Fibroblast of skin of right biceps (primary cell): ENCODE results near the gene SLAMF9.

Experiments
- DNase-seq: peaks from one replicate; pipeline ENCODE4 v3.0.0-alpha.2; 2013

The SLAMF9 gene

DNA sequence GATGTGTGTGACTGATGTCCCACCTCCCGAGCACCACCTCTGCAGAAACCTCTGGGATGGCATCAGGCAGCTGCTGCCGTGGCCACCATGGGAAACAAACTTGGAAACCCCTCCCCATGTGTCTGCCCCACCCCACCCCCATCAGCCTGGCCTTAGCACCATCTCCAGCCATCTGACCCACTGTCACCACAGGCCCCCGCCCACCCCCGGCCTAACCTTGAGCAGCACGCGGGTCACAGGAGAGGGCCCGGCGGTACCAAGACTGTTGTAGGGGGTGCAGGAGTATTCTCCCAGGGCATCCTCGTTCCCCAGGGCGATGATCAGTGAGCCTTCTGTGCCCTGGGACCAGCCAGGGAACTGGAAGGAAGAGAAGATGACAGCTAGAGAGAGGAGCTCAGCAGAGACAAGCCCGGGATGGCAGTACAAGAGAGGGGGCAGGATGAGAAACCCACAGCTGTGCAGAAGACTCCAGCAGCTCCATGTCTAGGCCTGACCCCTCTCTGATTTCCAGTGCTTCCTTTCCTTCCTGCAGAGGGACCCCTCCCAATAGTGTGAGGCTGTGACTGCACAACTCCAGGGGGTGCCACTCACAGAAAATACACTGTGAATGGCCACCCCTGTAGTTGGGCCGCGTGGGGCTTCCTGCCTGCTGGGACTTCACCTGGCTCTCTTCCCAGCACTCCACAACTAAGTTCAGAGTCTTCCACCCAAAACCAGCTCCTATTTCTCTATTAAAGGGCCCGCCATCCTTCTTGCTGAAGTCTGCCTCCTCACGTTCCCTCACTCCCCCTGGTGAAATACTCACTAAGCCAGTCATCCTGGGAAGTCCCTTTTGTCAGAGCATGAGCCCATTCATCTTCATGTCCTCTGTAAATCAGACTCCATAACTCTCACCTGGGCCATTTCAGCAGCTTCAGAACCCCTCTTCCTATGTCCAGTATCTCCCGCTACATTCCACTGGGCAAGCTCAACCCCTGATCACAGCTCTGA is 21.4 kb downstream of the SLAMF9 start:
- DNase-seq = no peak

DNA sequence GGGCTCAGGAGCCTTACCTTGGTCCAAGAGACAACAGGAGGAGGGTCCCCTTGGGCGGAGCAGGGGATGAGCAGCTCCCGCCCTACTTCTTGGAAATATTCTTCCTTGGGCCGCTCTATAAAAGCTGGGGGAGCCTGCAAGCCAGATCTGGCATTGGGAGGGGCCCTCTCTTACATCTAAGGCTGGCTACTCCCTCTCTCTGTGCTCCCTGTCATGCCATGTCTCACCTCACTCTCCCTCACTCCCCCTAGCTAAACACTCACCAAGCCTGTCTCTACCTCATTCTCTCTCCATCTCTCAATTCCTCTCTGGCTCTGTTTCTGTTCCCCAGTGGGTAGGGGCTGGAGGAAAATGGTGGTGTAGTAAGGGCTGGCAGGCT is 22.3 kb downstream of the SLAMF9 start:
- no peak for DNase-seq

DNA sequence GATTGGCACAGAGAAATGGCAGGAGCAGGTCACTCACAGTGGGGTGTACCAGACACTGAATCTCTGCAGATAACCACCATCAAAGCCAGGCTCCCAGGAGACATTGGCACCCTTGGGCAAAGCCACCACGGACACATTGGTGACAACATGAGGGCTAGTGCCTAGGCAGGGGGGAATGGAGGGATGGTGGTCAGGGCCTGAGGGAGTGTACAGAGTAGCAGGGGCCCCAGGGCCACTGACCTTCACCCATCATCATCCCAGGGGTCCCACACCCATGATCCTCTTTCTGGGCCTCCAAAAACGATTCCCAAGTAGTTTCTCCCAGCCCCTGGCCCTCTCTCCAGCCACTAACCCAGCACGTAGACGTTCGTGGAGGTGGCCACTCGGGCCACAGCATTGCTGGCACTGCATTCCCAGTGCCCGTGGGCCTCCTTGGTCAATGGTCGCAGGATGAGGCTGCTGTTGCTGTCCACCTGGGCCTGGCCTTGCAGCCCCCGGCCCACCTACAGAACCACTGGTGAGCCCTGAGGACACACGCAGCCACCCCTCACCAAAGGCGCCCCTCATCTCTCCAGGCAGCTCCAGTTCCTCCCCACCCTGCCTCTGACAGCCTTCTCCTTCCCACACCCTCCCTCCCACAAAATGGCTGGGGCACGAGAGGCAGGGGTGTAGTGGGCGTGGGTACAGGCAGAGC is 22.8 kb downstream of the SLAMF9 start:
- DNase-seq = no peak

GRCh38 chr1:159930634-159931033 is 23.4 kb downstream of the SLAMF9 start:
- no peak for DNase-seq

- DNase-seq = no peak
Observed at GRCh38 chr1:159930216-159930615, 23.8 kb downstream of the SLAMF9 start.

DNA sequence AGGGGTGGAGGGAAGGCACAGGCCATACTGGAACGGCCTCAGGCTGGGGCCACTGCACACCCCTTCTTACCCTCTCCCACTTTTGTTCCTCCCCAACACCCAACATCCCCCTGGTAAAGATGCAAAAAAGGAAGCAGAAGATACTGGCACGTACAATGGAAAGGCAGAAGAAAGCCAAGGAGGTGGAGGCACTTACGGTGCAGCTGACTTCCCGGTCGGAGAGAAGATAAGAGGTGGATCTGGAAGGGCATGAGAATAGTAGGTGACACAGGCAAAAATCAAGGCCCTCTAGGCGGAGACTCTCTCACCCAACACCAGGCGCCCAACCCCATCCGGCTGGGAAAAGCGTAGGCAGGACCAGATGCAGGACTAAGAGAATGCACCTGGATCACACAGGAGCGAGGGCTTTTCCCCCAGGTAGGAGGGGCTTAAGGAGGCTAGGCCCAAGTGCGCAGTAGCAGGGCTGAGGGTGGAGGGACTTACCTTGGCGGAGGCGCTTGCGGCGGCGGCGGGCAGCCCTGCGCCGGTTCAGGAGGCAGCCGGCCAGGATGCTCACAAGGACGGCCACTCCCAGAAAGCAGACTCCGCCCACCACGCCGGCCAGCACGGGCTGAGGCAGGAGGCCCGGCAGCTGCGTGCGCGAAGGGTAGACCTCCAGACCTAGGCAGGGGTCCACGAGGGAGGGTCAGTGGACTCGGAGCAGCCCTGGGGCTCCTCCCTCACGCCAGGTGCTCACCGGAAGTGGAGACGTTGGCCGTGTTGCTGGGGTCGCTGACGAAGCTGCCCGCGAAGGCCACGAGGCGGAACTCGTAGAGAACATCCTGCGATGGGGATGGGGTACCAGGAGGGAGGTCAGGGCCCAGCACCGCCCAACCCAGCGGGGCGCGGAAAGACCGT is 24.6 kb downstream of the SLAMF9 start:
- DNase-seq = no peak

DNA sequence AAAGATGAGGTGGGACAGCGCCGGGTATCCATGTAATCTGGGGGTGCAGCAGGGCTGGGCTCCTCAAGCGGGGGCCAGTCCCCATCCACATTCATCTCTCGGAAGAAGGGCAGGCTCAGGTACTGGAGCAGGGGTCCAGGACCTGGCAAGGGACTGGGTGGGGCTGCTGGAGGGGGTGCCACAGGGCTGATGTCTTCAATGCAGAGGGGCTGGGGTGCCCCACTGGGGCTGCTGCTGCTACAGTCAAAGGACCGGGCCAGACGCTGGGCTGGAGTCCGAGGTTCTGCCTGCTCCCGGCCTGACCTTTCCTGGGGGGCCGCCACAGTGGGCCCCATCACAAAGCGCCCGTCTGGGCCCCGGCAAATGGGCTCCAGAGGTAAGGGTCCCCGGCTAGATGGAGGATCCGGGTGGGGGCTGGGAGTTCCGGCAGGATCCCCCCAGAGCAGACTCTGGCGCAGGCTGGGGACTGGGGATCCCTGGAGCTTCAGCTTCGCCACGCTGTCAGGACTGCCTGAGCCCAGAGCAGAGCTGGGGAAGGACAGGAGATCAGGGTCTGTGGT is 25.5 kb downstream of the SLAMF9 start:
- DNase-seq = no peak

- no peak for DNase-seq
Observed at GRCh38 chr1:159927849-159928431, 26.1 kb downstream of the SLAMF9 start.

DNA sequence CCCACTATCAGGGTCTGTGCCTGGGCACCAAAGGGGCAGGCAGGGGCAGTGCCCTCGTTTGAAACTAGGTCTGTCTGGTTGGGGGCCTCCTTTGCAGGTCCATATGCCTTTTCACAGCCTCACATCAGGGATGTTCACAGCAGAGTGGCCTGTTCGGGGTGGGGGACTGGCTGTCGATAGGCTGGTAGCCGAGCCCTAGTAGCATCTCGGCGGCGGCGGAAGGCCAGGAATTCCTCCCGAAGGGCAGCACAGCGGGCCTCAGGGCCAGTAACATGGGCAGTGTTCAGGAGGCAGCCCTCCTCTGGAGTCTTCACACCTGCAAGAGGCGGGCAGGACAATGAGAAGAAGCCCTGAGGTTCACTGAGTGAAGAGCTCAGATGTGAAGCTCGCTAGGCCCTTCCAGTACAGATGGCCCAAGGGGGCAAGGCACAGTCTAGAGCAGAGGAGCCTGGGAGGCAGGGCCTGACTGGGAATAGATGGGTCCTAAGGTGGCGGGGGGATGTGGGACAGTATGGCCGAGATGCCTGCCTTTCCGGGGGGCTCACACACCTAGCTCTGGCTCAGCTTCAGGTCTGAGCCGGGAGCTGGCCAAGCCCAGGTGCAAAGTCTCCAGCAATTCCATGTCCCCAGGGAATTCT is 26.7 kb downstream of the SLAMF9 start:
- DNase-seq = no peak

- DNase-seq = no peak
Observed at GRCh38 chr1:159925719-159926078, 28.3 kb downstream of the SLAMF9 start.

GRCh38 chr1:159924791-159925718 is 29.0 kb downstream of the SLAMF9 start, which contains the start of gene TAGLN2:
Gene TAGLN2 (minus strand): TSS chr1:159925507. CDS start chr1:159920509, 4,998 bp downstream.
- peak; percentile 92 for DNase-seq

DNA sequence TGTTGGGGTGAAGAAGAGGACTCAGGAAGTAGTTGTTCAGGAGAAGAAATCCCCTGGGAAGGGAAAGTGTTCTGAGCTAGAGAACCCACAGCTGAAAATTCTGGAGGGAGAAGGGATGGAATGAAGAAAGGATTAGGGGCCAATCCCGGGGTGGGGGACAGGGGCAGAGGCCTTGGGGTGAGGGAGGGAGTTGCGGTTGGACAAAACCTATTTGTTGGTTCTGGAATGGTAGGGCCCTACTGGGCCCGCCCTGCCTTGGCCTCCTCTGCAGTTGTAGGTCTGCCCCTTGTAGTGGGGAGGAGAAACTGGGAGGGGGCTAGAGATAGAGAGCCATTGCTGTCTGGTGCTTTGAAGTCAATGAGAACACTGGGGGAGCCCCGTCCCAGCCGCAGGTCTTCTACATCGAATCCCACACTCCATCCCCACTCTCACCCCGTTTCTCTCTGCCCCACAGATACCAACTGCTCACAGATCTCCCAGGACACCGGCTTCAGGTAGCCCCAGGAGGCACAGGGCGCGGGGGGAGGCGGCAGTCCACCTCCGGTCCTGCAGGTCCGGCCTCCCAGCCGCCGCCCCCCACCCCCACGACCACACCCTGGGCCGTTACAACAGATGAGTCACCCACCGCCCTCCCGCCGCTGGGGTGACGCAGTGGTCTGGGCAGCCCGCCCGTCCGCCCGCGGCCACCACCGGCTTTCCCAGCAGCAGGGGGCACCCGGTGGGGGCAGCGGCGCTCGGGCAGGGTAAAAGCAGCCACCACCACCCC is 29.8 kb downstream of the SLAMF9 start:
- peak; percentile 92 for DNase-seq

DNA sequence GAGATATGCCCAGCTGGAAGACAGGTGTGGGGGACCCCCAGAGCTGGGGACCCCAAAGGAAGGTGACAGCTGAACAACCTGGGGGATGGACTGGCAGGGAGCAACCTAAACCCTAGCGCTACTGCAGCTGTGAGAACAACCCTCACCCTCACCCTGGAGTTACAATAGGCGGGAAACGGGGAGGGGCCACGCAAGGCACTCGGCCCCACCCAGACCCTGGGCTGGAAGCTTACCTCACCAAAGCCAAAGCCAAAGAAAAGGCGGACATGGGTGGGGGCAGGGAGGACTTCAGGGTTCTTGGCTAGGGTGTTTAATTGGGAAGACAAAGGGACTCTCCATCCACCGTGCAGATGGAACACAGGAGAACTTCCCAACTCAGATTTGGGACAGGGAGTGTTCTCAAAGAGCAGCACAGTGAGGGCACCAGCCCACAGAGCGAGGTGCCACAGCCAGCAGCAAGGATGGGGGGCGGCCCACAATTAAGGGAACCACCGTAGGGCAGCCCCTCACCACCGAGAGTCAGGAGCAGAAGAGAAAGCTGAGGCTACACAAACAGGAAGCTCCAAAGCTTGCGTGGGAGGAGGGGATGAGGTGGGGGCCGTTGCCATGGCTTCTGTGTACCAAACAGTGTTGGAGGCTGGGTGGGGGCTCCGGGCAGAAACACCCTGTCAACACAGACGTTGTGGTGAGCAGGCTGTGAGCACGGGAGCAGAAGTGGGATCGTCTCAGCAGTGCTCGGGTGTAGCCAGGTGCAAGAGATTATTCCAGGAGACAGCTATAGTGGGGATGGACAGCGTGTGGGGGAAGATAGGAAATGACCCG is 30.6 kb downstream of the SLAMF9 start:
- peak; percentile 83 for DNase-seq

- DNase-seq = no peak
Observed at GRCh38 chr1:159922511-159923202, 31.4 kb downstream of the SLAMF9 start.

DNA sequence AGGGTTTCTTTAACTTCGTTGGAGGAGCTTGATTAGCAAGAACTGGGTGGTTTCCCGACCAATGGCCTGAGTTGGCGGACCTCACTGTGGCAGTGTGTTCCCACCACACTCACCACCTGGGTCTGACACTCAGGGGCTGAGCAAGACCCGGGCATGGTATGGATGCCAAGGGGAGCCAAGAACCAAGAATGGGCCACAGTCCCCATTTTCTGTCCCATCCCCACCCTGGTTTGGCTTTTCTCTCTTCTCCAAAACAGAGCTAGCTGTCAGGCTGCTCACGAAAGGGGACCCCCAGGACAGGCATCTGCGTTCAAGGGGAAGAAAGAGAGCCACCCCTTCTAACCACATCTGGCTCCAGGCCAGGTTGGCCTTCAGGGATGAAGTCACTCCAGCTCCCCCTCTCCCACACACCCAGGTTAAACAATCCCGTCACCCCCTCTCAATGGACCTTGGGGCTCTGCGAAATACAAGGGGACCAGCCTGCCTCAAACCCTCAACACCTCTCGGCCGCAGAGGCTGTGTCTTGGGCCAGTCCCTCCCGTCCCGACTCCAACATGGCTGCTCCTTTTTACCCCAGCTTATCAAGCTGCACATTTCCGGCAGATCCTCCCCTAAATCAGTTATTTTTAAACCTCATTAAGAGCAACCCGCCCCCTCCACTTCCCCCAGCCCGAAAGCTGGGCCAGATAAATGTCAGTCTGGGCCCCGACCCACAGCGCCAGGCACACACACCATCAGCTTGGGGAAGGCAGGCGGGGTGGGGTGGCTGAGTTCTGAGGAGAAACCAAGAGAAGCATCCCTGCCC is 32.1 kb downstream of the SLAMF9 start:
- peak; percentile 48 for DNase-seq

DNA sequence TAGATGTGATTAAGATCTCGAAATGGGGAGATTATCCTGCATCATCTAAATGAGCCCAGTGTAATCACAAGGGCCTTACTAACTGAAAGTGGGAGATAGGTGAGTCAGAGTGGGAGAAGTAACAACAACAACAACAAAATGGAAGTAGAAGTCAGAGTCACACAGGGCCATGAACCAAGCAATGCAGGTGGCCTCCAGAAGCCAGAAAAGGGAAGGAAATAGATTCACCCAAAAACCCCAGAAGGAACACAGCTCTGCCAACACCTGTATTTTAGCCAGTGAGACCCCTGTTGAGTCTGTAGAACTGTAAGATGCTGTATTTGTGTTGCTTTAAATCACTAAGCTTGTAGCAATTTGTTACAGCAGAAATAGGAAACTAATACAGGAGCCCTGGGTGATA is 32.8 kb downstream of the SLAMF9 start:
- DNase-seq = no peak

GRCh38 chr1:159920651-159921050 is 33.4 kb downstream of the SLAMF9 start:
- DNase-seq = no peak
